OCI-LY7 (cell line): ENCODE data around the gene GALNT10.

Experiments used
- EZH2phosphoT487 ChIP-seq: fragments of 200-600 bp; sonication (generic); IDR thresholded peaks from 2 replicates; pipeline ENCODE4 v1.6.1; 2018; ENCODE audit warnings: low read depth, borderline replicate concordance, mild to moderate bottlenecking, mixed run types, antibody characterized with exemption, low read length, moderate library complexity, mixed read lengths
- TF ChIP-seq, protein P1 (sequence below): fragments of 200-600 bp; sonication (generic); conservative IDR thresholded peaks from 2 replicates; pipeline ENCODE4 v1.5.1; 2014; ENCODE audit warnings: mild to moderate bottlenecking, antibody characterized with exemption, low read length, moderate library complexity, mixed read lengths

DNA sequence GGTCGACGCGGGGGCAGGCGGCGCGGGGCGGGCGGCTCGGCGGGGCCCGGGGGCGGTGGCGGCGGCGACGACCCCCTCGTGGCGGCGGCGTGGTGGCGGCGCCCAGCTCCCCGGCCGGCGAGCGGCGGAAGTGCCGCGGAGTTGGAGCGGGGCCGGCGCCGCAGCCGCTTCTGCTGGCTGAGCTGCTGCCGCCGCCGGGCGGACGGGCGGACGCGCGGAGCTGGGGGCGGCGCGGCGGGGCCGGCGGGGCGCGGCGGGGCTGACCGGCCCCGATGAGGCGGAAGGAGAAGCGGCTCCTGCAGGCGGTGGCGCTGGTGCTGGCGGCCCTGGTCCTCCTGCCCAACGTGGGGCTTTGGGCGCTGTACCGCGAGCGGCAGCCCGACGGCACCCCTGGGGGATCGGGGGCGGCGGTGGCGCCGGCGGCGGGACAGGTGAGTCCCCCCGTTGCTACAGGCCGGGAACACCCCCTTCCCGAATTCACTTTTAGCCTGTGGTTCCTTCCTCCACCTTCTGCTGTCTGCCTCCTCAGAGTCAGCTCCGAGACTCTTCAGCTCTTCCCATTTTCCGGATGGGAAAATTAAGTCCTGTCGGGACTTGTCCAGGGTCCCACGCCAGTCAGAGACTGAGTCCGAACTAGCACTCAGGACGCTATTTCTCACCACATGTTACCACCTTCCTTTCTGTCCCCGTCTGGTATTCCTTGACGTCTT lies at the start of gene GALNT10:
- TF ChIP-seq, protein P1, sequence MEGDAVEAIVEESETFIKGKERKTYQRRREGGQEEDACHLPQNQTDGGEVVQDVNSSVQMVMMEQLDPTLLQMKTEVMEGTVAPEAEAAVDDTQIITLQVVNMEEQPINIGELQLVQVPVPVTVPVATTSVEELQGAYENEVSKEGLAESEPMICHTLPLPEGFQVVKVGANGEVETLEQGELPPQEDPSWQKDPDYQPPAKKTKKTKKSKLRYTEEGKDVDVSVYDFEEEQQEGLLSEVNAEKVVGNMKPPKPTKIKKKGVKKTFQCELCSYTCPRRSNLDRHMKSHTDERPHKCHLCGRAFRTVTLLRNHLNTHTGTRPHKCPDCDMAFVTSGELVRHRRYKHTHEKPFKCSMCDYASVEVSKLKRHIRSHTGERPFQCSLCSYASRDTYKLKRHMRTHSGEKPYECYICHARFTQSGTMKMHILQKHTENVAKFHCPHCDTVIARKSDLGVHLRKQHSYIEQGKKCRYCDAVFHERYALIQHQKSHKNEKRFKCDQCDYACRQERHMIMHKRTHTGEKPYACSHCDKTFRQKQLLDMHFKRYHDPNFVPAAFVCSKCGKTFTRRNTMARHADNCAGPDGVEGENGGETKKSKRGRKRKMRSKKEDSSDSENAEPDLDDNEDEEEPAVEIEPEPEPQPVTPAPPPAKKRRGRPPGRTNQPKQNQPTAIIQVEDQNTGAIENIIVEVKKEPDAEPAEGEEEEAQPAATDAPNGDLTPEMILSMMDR = no peak; the same call in 1 of the 2 replicates
- TF ChIP-seq EZH2phosphoT487 = no peak
